ENCODE results near the gene RBMS3.

RBMS3 gene

GRCh38 chr3:29484633-29485032 lies 203.8 kb downstream of the RBMS3 start:
- H3K9me3 ChIP-seq (ENCODE audit: control insufficient read depth, insufficient read depth, low read depth, low read length) = no peaks in the 10 kb centered on the region
- H3K4me3 ChIP-seq (ENCODE audit: low read depth, low read length) = no peak overlapping the region
- peaks cover 5% of the 10 kb centered on the region; the same call in 1 of the 2 replicates for H3K4me1 ChIP-seq (ENCODE audit: control insufficient read depth, insufficient read depth, low read length)
- H3K9ac ChIP-seq (ENCODE audit: low read length) = no peak overlapping the region
- H3K27me3 ChIP-seq (ENCODE audit: control insufficient read depth, insufficient read depth, low read length) = no peaks in the 10 kb centered on the region
- H3K27ac ChIP-seq (ENCODE audit: low read depth, low read length) = no peak overlapping the region
- H3K36me3 ChIP-seq (ENCODE audit: control insufficient read depth, insufficient read depth, low read length) = no peaks in the 10 kb centered on the region

- H3K36me3 ChIP-seq (ENCODE audit: control insufficient read depth, insufficient read depth, low read length) = no peaks in the 10 kb centered on the region
- H3K4me3 ChIP-seq (ENCODE audit: low read depth, low read length) = no peak overlapping the region
- no peak overlapping the region for H3K9ac ChIP-seq (ENCODE audit: low read length)
- H3K4me1 ChIP-seq (ENCODE audit: control insufficient read depth, insufficient read depth, low read length) = peaks cover 5% of the 10 kb centered on the region; the same call in 1 of the 2 replicates
- H3K9me3 ChIP-seq (ENCODE audit: control insufficient read depth, insufficient read depth, low read depth, low read length) = no peaks in the 10 kb centered on the region
- H3K27ac ChIP-seq (ENCODE audit: low read depth, low read length) = no peak overlapping the region; the same call in 1 of the 2 replicates
- no peaks in the 10 kb centered on the region for H3K27me3 ChIP-seq (ENCODE audit: control insufficient read depth, insufficient read depth, low read length)
These were observed 205.2 kb downstream of the RBMS3 start for GRCh38 chr3:29486096-29486495.

- no peaks in the 10 kb centered on the region for H3K36me3 ChIP-seq (ENCODE audit: control insufficient read depth, insufficient read depth, low read length)
- H3K9ac ChIP-seq (ENCODE audit: low read length) = no peak overlapping the region
- H3K9me3 ChIP-seq (ENCODE audit: control insufficient read depth, insufficient read depth, low read depth, low read length) = no peaks in the 10 kb centered on the region
- no peak overlapping the region for H3K4me3 ChIP-seq (ENCODE audit: low read depth, low read length)
- no peaks in the 10 kb centered on the region for H3K27me3 ChIP-seq (ENCODE audit: control insufficient read depth, insufficient read depth, low read length)
- peaks cover 5% of the 10 kb centered on the region; the same call in 1 of the 2 replicates for H3K4me1 ChIP-seq (ENCODE audit: control insufficient read depth, insufficient read depth, low read length)
- no peak overlapping the region for H3K27ac ChIP-seq (ENCODE audit: low read depth, low read length)
These were observed 206.0 kb downstream of the RBMS3 start for GRCh38 chr3:29486917-29487316.

GRCh38 chr3:29488922-29489321 lies 208.1 kb downstream of the RBMS3 start:
- no peaks in the 10 kb centered on the region for H3K27me3 ChIP-seq (ENCODE audit: control insufficient read depth, insufficient read depth, low read length)
- H3K36me3 ChIP-seq (ENCODE audit: control insufficient read depth, insufficient read depth, low read length) = no peaks in the 10 kb centered on the region
- H3K27ac ChIP-seq (ENCODE audit: low read depth, low read length) = no peak overlapping the region
- no peak overlapping the region for H3K4me3 ChIP-seq (ENCODE audit: low read depth, low read length)
- H3K9ac ChIP-seq (ENCODE audit: low read length) = no peak overlapping the region
- no peaks in the 10 kb centered on the region for H3K9me3 ChIP-seq (ENCODE audit: control insufficient read depth, insufficient read depth, low read depth, low read length)
- peaks cover 5% of the 10 kb centered on the region; the same call in 1 of the 2 replicates for H3K4me1 ChIP-seq (ENCODE audit: control insufficient read depth, insufficient read depth, low read length)

- H3K36me3 ChIP-seq (ENCODE audit: control insufficient read depth, insufficient read depth, low read length) = no peaks in the 10 kb centered on the region
- no peaks in the 10 kb centered on the region for H3K27me3 ChIP-seq (ENCODE audit: control insufficient read depth, insufficient read depth, low read length)
- no peaks in the 10 kb centered on the region for H3K9me3 ChIP-seq (ENCODE audit: control insufficient read depth, insufficient read depth, low read depth, low read length)
- no peaks in the 10 kb centered on the region for H3K4me1 ChIP-seq (ENCODE audit: control insufficient read depth, insufficient read depth, low read length)
- H3K9ac ChIP-seq (ENCODE audit: low read length) = no peak overlapping the region
- no peak overlapping the region for H3K27ac ChIP-seq (ENCODE audit: low read depth, low read length)
- H3K4me3 ChIP-seq (ENCODE audit: low read depth, low read length) = no peak overlapping the region
These were observed 212.2 kb downstream of the RBMS3 start for GRCh38 chr3:29493109-29493508.

- Histone ChIP-seq H3K9me3 (ENCODE audit: control insufficient read depth, insufficient read depth, low read depth, low read length) (no peaks in the 10 kb centered on the region), H3K27ac (ENCODE audit: low read depth, low read length) (no peak overlapping the region), H3K4me3 (ENCODE audit: low read depth, low read length) (no peak overlapping the region), H3K27me3 (ENCODE audit: control insufficient read depth, insufficient read depth, low read length) (no peaks in the 10 kb centered on the region), H3K4me1 (ENCODE audit: control insufficient read depth, insufficient read depth, low read length) (no peaks in the 10 kb centered on the region), H3K9ac (ENCODE audit: low read length) (no peak overlapping the region), H3K36me3 (ENCODE audit: control insufficient read depth, insufficient read depth, low read length) (no peaks in the 10 kb centered on the region)
These were observed 213.6 kb downstream of the RBMS3 start for GRCh38 chr3:29494305-29495036.

GRCh38 chr3:29497282-29497681 lies 216.4 kb downstream of the RBMS3 start:
- no peak overlapping the region for H3K27ac ChIP-seq (ENCODE audit: low read depth, low read length)
- H3K4me3 ChIP-seq (ENCODE audit: low read depth, low read length) = no peak overlapping the region
- no peaks in the 10 kb centered on the region for H3K27me3 ChIP-seq (ENCODE audit: control insufficient read depth, insufficient read depth, low read length)
- H3K9ac ChIP-seq (ENCODE audit: low read length) = no peak overlapping the region
- H3K36me3 ChIP-seq (ENCODE audit: control insufficient read depth, insufficient read depth, low read length) = no peaks in the 10 kb centered on the region
- H3K4me1 ChIP-seq (ENCODE audit: control insufficient read depth, insufficient read depth, low read length) = no peaks in the 10 kb centered on the region
- no peaks in the 10 kb centered on the region for H3K9me3 ChIP-seq (ENCODE audit: control insufficient read depth, insufficient read depth, low read depth, low read length)

- no peak overlapping the region for H3K27ac ChIP-seq (ENCODE audit: low read depth, low read length)
- H3K9ac ChIP-seq (ENCODE audit: low read length) = no peak overlapping the region
- H3K9me3 ChIP-seq (ENCODE audit: control insufficient read depth, insufficient read depth, low read depth, low read length) = no peaks in the 10 kb centered on the region
- H3K27me3 ChIP-seq (ENCODE audit: control insufficient read depth, insufficient read depth, low read length) = no peaks in the 10 kb centered on the region
- H3K36me3 ChIP-seq (ENCODE audit: control insufficient read depth, insufficient read depth, low read length) = no peaks in the 10 kb centered on the region
- no peak overlapping the region for H3K4me3 ChIP-seq (ENCODE audit: low read depth, low read length)
- no peaks in the 10 kb centered on the region for H3K4me1 ChIP-seq (ENCODE audit: control insufficient read depth, insufficient read depth, low read length)
These were observed 221.9 kb downstream of the RBMS3 start for GRCh38 chr3:29502771-29503170.

GRCh38 chr3:29503314-29503713 lies 222.4 kb downstream of the RBMS3 start:
- Histone ChIP-seq H3K4me3 (ENCODE audit: low read depth, low read length) (no peak overlapping the region), H3K27me3 (ENCODE audit: control insufficient read depth, insufficient read depth, low read length) (no peaks in the 10 kb centered on the region), H3K9ac (ENCODE audit: low read length) (no peak overlapping the region), H3K27ac (ENCODE audit: low read depth, low read length) (no peak overlapping the region), H3K4me1 (ENCODE audit: control insufficient read depth, insufficient read depth, low read length) (no peaks in the 10 kb centered on the region), H3K9me3 (ENCODE audit: control insufficient read depth, insufficient read depth, low read depth, low read length) (no peaks in the 10 kb centered on the region), H3K36me3 (ENCODE audit: control insufficient read depth, insufficient read depth, low read length) (no peaks in the 10 kb centered on the region)

- Histone ChIP-seq H3K27ac (ENCODE audit: low read depth, low read length) (no peak overlapping the region), H3K4me3 (ENCODE audit: low read depth, low read length) (no peak overlapping the region), H3K9ac (ENCODE audit: low read length) (no peak overlapping the region), H3K36me3 (ENCODE audit: control insufficient read depth, insufficient read depth, low read length) (no peaks in the 10 kb centered on the region), H3K27me3 (ENCODE audit: control insufficient read depth, insufficient read depth, low read length) (no peaks in the 10 kb centered on the region), H3K9me3 (ENCODE audit: control insufficient read depth, insufficient read depth, low read depth, low read length) (no peaks in the 10 kb centered on the region), H3K4me1 (ENCODE audit: control insufficient read depth, insufficient read depth, low read length) (no peaks in the 10 kb centered on the region)
These were observed 223.1 kb downstream of the RBMS3 start for GRCh38 chr3:29503958-29504357.

GRCh38 chr3:29506502-29506901 lies 225.6 kb downstream of the RBMS3 start:
- H3K27ac ChIP-seq (ENCODE audit: low read depth, low read length) = no peak overlapping the region
- H3K9me3 ChIP-seq (ENCODE audit: control insufficient read depth, insufficient read depth, low read depth, low read length) = no peaks in the 10 kb centered on the region
- no peak overlapping the region for H3K4me3 ChIP-seq (ENCODE audit: low read depth, low read length)
- no peak overlapping the region for H3K9ac ChIP-seq (ENCODE audit: low read length)
- no peaks in the 10 kb centered on the region for H3K27me3 ChIP-seq (ENCODE audit: control insufficient read depth, insufficient read depth, low read length)
- H3K4me1 ChIP-seq (ENCODE audit: control insufficient read depth, insufficient read depth, low read length) = no peaks in the 10 kb centered on the region
- H3K36me3 ChIP-seq (ENCODE audit: control insufficient read depth, insufficient read depth, low read length) = no peaks in the 10 kb centered on the region
